ENCODE results near the gene VAMP5.

Gene VAMP5

GRCh38 chr2:85604568-85605339 is 20.5 kb downstream of the VAMP5 start:
- H2AFZ ChIP-seq, result no peak overlapping the region
- no peak overlapping the region for H3K9ac ChIP-seq
- no peak overlapping the region for H3K4me3 ChIP-seq (ENCODE audit: low read depth, low read length)
- H3K27ac ChIP-seq, result no peak overlapping the region
- peaks cover 19% of the 10 kb centered on the region for H3K4me1 ChIP-seq
- H3K27me3 ChIP-seq (ENCODE audit: control insufficient read depth, insufficient read depth, low read length), result no peaks in the 10 kb centered on the region
- H3K9me3 ChIP-seq (ENCODE audit: control insufficient read depth, low read length), result no peaks in the 10 kb centered on the region
- H3K36me3 ChIP-seq (ENCODE audit: control insufficient read depth, insufficient read depth, low read length), result no peaks in the 10 kb centered on the region
- TF ChIP-seq CTCF (IDR thresholded peaks at IDR 0.05), result no peak
- peaks cover 5% of the 10 kb centered on the region for H3K79me2 ChIP-seq
- H3K4me2 ChIP-seq (ENCODE audit: low read length), result no peak overlapping the region

GRCh38 chr2:85605406-85606115 is 21.3 kb downstream of the VAMP5 start:
- Histone ChIP-seq H2AFZ (no peak overlapping the region), H3K27ac (no peak overlapping the region), H3K9me3 (ENCODE audit: control insufficient read depth, low read length) (no peaks in the 10 kb centered on the region), H3K4me1 (peaks cover 19% of the 10 kb centered on the region), H3K36me3 (ENCODE audit: control insufficient read depth, insufficient read depth, low read length) (no peaks in the 10 kb centered on the region), H3K27me3 (ENCODE audit: control insufficient read depth, insufficient read depth, low read length) (no peaks in the 10 kb centered on the region), H3K9ac (no peak overlapping the region), H3K4me3 (ENCODE audit: low read depth, low read length) (no peak overlapping the region), H3K4me2 (ENCODE audit: low read length) (no peak overlapping the region), H3K79me2 (peaks cover 5% of the 10 kb centered on the region)
- no peak for TF ChIP-seq CTCF (IDR thresholded peaks at IDR 0.05)

- Histone ChIP-seq H2AFZ (no peak overlapping the region), H3K27me3 (ENCODE audit: control insufficient read depth, insufficient read depth, low read length) (no peaks in the 10 kb centered on the region), H3K4me2 (ENCODE audit: low read length) (no peak overlapping the region), H3K4me3 (ENCODE audit: low read depth, low read length) (no peak overlapping the region), H3K9ac (no peak overlapping the region), H3K36me3 (ENCODE audit: control insufficient read depth, insufficient read depth, low read length) (no peaks in the 10 kb centered on the region), H3K9me3 (ENCODE audit: control insufficient read depth, low read length) (no peaks in the 10 kb centered on the region), H3K79me2 (peaks cover 5% of the 10 kb centered on the region), H3K4me1 (peaks cover 20% of the 10 kb centered on the region), H3K27ac (no peak overlapping the region)
- TF ChIP-seq CTCF (IDR thresholded peaks at IDR 0.05), result no peak
Measured at GRCh38 chr2:85606116-85606455, 21.9 kb downstream of the VAMP5 start.

- Histone ChIP-seq H3K4me1 (peaks cover 17% of the 10 kb centered on the region), H3K4me3 (ENCODE audit: low read depth, low read length) (no peak overlapping the region), H3K9me3 (ENCODE audit: control insufficient read depth, low read length) (no peaks in the 10 kb centered on the region), H3K27ac (no peak overlapping the region), H3K27me3 (ENCODE audit: control insufficient read depth, insufficient read depth, low read length) (no peaks in the 10 kb centered on the region), H3K36me3 (ENCODE audit: control insufficient read depth, insufficient read depth, low read length) (no peaks in the 10 kb centered on the region), H2AFZ (no peak overlapping the region), H3K4me2 (ENCODE audit: low read length) (no peak overlapping the region), H3K79me2 (peaks cover 5% of the 10 kb centered on the region), H3K9ac (no peak overlapping the region)
- TF ChIP-seq CTCF (IDR thresholded peaks at IDR 0.05), result no peak
Measured at GRCh38 chr2:85607268-85608215, 23.3 kb downstream of the VAMP5 start.
